ENCODE results near the gene DCBLD1. TPM values are rescaled to one million over a fixed set of nuclear protein-coding genes. Genes with fewer than 3 reads are reported as not detected.

DCBLD1 gene
- total RNA-seq, 1 donor from 2014 or later, result 19.5 TPM

GRCh38 chr6:117558818-117559217 is 76.3 kb downstream of the DCBLD1 start:
- ATAC-seq (no peak), DNase-seq (no peak)
- Histone ChIP-seq H3K4me1 (no peaks in the 10 kb centered on the region), H3K27me3 (no peaks in the 10 kb centered on the region), H3K36me3 (peaks cover 19% of the 10 kb centered on the region), H3K9me3 (no peaks in the 10 kb centered on the region), H3K4me3 (no peak overlapping the region), H3K27ac (no peak overlapping the region)
- no peak for TF ChIP-seq CTCF (IDR thresholded peaks at IDR 0.05)
- intact Hi-C loops (cut with DNase I), result loop anchor here (10.0 kb wide), 1 partner anchor 114 kb away; no protein-coding TSS in a partner anchor

DNA sequence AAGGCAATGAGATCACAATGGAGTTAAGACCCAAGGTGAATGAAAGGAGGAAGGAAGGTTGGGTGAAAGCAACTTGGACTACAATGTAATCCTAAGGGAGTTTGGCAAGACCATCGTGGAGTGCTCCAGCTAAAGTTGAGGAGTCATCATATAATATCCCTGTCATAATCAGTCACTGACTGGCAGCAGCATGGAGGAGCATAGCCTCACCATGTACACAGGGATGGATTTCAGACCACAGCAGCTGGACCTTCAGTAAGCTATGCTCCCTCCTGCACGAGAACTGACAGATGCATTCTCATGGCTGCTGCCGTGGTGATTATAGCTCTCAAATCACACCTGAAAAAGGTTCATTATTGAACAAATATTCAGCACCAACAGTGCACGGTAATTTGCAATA is 76.8 kb downstream of the DCBLD1 start:
- H3K4me1 ChIP-seq, result no peaks in the 10 kb centered on the region
- H3K27me3 ChIP-seq, result no peaks in the 10 kb centered on the region
- intact Hi-C loops (cut with DNase I), result loop anchor here (10.0 kb wide), 1 partner anchor 114 kb away; no protein-coding TSS in a partner anchor
- H3K36me3 ChIP-seq, result peaks cover 22% of the 10 kb centered on the region
- no peak for TF ChIP-seq CTCF (IDR thresholded peaks at IDR 0.05)
- no peaks in the 10 kb centered on the region for H3K9me3 ChIP-seq
- no peak overlapping the region for H3K27ac ChIP-seq
- no peak for DNase-seq
- no peak for ATAC-seq
- no peak overlapping the region for H3K4me3 ChIP-seq

DNA sequence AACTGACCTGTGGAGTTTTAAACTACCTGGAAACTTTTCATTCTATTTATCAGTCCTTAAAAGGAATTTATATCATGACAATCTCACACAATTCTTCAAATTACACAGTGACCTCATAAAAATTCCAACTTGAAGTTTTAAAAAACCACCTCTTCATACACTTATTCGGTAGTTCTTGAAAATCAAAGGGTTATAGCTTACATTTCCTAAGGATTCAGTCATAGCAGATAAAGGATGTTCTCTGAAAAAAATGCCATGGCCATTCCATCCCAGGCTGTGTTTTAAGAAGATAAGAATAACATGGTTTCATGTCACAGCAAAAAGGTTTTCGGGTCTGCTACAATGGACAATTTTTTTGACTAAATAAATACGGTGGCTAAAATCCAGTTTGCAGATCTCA is 78.7 kb downstream of the DCBLD1 start:
- TF ChIP-seq CTCF (IDR thresholded peaks at IDR 0.05), result no peak
- H3K4me3 ChIP-seq, result no peak overlapping the region
- no peaks in the 10 kb centered on the region for H3K27me3 ChIP-seq
- H3K4me1 ChIP-seq, result no peaks in the 10 kb centered on the region
- DNase-seq, result no peak
- ATAC-seq, result no peak
- intact Hi-C loops (cut with DNase I), result no loop called here
- H3K27ac ChIP-seq, result no peak overlapping the region
- H3K9me3 ChIP-seq, result no peaks in the 10 kb centered on the region
- peaks cover 36% of the 10 kb centered on the region for H3K36me3 ChIP-seq

GRCh38 chr6:117564681-117565080 is 82.2 kb downstream of the DCBLD1 start:
- H3K4me3 ChIP-seq, result no peak overlapping the region
- no peaks in the 10 kb centered on the region for H3K4me1 ChIP-seq
- intact Hi-C loops (cut with DNase I), result no loop called here
- no peak for DNase-seq
- no peak overlapping the region for H3K27ac ChIP-seq
- no peak for ATAC-seq
- no peak for TF ChIP-seq CTCF (IDR thresholded peaks at IDR 0.05)
- H3K27me3 ChIP-seq, result no peaks in the 10 kb centered on the region
- peaks cover 72% of the 10 kb centered on the region for H3K36me3 ChIP-seq
- H3K9me3 ChIP-seq, result no peaks in the 10 kb centered on the region

GRCh38 chr6:117568247-117568646 is 85.8 kb downstream of the DCBLD1 start:
- Histone ChIP-seq H3K4me1 (no peaks in the 10 kb centered on the region), H3K4me3 (no peak overlapping the region), H3K9me3 (no peaks in the 10 kb centered on the region), H3K27me3 (no peaks in the 10 kb centered on the region), H3K36me3 (peaks cover 80% of the 10 kb centered on the region), H3K27ac (no peak overlapping the region)
- no peak for TF ChIP-seq CTCF (IDR thresholded peaks at IDR 0.05)
- intact Hi-C loops (cut with DNase I), result no loop called here
- ATAC-seq (no peak), DNase-seq (no peak)

DNA sequence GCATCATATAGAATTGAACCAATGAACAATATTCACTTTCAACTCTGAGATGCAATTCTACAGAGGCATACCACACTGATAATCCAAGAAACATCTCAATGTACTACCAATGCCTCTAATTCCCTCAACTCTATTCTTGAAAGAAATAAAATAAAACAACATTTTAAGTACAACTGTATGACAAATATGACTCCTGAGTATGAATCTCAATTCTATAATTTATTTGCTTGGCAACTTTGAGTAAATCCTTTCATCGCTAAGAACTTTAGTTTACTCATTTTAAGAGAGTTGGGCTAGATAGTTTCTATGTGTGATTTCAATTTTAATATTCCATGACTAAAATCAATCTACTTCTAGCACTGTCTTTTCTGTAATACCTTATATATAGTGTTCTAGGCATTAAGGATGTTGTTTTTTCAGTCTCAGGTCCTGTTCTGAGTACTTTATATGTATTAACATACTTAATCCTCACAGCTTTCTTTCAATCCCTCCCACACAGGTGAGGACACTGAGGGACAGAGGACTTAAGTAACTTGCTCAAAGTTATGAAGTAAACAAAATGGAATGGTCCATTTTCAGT is 86.4 kb downstream of the DCBLD1 start:
- Histone ChIP-seq H3K27ac (no peak overlapping the region), H3K36me3 (peaks cover 87% of the 10 kb centered on the region), H3K4me3 (no peak overlapping the region), H3K27me3 (no peaks in the 10 kb centered on the region), H3K4me1 (no peaks in the 10 kb centered on the region), H3K9me3 (no peaks in the 10 kb centered on the region)
- no peak for DNase-seq
- no peak for TF ChIP-seq CTCF (IDR thresholded peaks at IDR 0.05)
- ATAC-seq, result no peak
- intact Hi-C loops (cut with DNase I), result no loop called here
